Adrenal gland (tissue), 5 donors: Measurements from ENCODE around the gene SART3.

Experiments
- POLR2A ChIP-seq, 2 donors: fragments of 450-650 bp; IDR thresholded peaks; one replicate each; pipeline ENCODE4 v1.6.1; 2017; ENCODE audit warnings: antibody characterized with exemption in 2 of 2, mild to moderate bottlenecking in 2 of 2, moderate library complexity in 1 of 2
- TF ChIP-seq, protein P1 (sequence below), 6 experiments: fragments of 450-650 bp in 4 of 6; fragments of 200-600 bp in 2 of 6; sonication (generic) in 1 of 6; IDR thresholded peaks; 1 replicate in 5 of 6; 2 replicates in 1 of 6; pipeline versions ENCODE4 v1.5.1 to v1.8.0; 2016 to 2021; ENCODE audit warnings: antibody characterized with exemption in 6 of 6, mild to moderate bottlenecking in 2 of 6, moderate library complexity in 1 of 6
- donor health status: DM: no; HTN: no; CAD: no.

DNA sequence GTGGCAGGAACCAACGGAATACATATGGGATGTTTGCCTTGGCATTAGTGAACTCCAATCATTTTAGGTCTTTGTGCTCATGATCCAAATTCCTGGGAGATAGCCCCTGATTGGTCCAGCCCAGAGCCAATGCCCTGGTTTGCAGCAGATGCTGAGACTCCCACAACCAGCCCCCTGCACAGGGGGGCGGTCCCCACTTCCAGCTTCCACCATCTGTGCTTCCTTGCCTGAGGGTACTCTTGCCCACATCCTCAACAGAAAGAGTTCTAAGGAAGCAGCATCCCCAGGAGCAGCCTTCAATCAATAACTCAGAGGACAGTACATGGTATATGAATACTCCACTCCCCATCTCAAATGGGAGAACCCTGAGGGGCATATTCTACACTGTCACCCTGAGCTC is 85.6 kb downstream of the SART3 start:
- TF ChIP-seq, protein P1, sequence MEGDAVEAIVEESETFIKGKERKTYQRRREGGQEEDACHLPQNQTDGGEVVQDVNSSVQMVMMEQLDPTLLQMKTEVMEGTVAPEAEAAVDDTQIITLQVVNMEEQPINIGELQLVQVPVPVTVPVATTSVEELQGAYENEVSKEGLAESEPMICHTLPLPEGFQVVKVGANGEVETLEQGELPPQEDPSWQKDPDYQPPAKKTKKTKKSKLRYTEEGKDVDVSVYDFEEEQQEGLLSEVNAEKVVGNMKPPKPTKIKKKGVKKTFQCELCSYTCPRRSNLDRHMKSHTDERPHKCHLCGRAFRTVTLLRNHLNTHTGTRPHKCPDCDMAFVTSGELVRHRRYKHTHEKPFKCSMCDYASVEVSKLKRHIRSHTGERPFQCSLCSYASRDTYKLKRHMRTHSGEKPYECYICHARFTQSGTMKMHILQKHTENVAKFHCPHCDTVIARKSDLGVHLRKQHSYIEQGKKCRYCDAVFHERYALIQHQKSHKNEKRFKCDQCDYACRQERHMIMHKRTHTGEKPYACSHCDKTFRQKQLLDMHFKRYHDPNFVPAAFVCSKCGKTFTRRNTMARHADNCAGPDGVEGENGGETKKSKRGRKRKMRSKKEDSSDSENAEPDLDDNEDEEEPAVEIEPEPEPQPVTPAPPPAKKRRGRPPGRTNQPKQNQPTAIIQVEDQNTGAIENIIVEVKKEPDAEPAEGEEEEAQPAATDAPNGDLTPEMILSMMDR (IDR thresholded peaks at IDR 0.05) = no peak
- no peak for TF ChIP-seq POLR2A (IDR thresholded peaks at IDR 0.05)
